Measurements from ENCODE around the gene BCL2A1. TPM values are rescaled to one million over a fixed set of nuclear protein-coding genes. Genes with fewer than 3 reads are reported as not detected.

Gene BCL2A1
- total RNA-seq, 1 experiment from 2014 or later, result 16.9 TPM

DNA sequence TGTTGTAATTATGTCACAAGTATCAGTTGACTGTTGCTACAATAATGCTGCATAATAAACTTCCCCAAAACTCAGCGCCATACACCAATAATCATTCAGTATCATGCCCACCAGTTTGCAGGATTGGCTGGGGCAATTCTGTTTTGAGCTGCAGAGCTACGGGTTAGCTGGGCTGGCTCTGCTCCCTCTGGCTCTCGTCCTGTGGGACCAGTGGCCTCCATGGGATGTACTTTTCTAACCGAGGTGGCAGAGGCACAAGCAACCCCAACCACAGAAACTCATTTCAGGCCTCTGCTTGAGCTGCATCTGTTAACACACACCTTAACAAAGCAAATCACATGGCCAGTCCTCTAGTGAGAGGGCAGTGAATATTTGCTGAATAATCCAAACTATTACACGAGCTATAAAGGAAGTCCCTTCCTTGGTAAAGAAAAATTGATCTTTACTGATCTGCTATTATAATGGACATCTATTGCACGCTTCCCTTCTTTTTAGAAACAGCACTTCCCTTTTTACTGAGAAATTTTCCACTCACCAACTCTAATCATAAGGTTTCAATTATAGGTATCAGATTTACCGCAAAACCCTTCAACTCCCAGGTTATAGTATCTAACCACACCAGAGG, 10.9 kb upstream of the BCL2A1 start:
- Histone ChIP-seq H3K9me2 (replicated peaks; ENCODE audit: low read length) (no peaks in the 10 kb centered on the region), H3K4me2 (ENCODE audit: low read length) (no peak overlapping the region), H3K36me3 (ENCODE audit: low read depth, low read length) (no peaks in the 10 kb centered on the region), H3K27ac (ENCODE audit: low read length) (no peak overlapping the region), H3K27me3 (ENCODE audit: low read length) (no peaks in the 10 kb centered on the region), H4K20me1 (ENCODE audit: low read length) (no peaks in the 10 kb centered on the region), H3F3A (ENCODE audit: low read length, unreplicated experiment) (no peaks in the 10 kb centered on the region), H3K4me1 (ENCODE audit: insufficient read depth, low read length) (no peaks in the 10 kb centered on the region), H3K9me3 (ENCODE audit: low read length) (no peaks in the 10 kb centered on the region), H3K9ac (ENCODE audit: low read length) (no peak overlapping the region), H3K79me2 (ENCODE audit: low read length) (no peaks in the 10 kb centered on the region), H3K4me3 (ENCODE audit: low read length) (no peak overlapping the region), H2AFZ (ENCODE audit: low read length) (no peak overlapping the region)
- CTCF ChIA-PET, result no interaction called here
- intact Hi-C loops (cut with micrococcal nuclease), result no loop called here
- DNase-seq (no peak), ATAC-seq (no peak)
- TF ChIP-seq EZH2phosphoT487 (IDR thresholded peaks at IDR 0.05; ENCODE audit: borderline replicate concordance, low read length) (no peak), CTCF (conservative IDR thresholded peaks at IDR 0.05; ENCODE audit: low read depth, low read length) (no peak), EZH2 (IDR thresholded peaks at IDR 0.05; ENCODE audit: low read length, unreplicated experiment) (no peak)
- POLR2A ChIA-PET (ENCODE audit: unreplicated experiment), result no interaction called here
- no TSS peak for BruUV-seq (replicated peaks)

GRCh38 chr15:79978655-79979514, 7.9 kb upstream of the BCL2A1 start:
- TF ChIP-seq EZH2phosphoT487 (IDR thresholded peaks at IDR 0.05; ENCODE audit: borderline replicate concordance, low read length), result no peak
- TF ChIP-seq CTCF (conservative IDR thresholded peaks at IDR 0.05; ENCODE audit: low read depth, low read length), result no peak
- no peak for TF ChIP-seq EZH2 (IDR thresholded peaks at IDR 0.05; ENCODE audit: low read length, unreplicated experiment)
- Histone ChIP-seq H3K36me3 (ENCODE audit: low read depth, low read length) (no peaks in the 10 kb centered on the region), H3K27ac (ENCODE audit: low read length) (no peak overlapping the region), H3K9me3 (ENCODE audit: low read length) (no peaks in the 10 kb centered on the region), H3K4me3 (ENCODE audit: low read length) (no peak overlapping the region), H2AFZ (ENCODE audit: low read length) (no peak overlapping the region), H3K9me2 (replicated peaks; ENCODE audit: low read length) (no peaks in the 10 kb centered on the region), H3K4me1 (ENCODE audit: insufficient read depth, low read length) (no peaks in the 10 kb centered on the region), H4K20me1 (ENCODE audit: low read length) (no peaks in the 10 kb centered on the region), H3F3A (ENCODE audit: low read length, unreplicated experiment) (no peaks in the 10 kb centered on the region), H3K9ac (ENCODE audit: low read length) (no peak overlapping the region), H3K4me2 (ENCODE audit: low read length) (no peak overlapping the region), H3K79me2 (ENCODE audit: low read length) (no peaks in the 10 kb centered on the region), H3K27me3 (ENCODE audit: low read length) (no peaks in the 10 kb centered on the region)
- DNase-seq, result no peak
- BruUV-seq (replicated peaks), result no TSS peak
- intact Hi-C loops (cut with micrococcal nuclease), result no loop called here
- ATAC-seq, result no peak
- CTCF ChIA-PET, result no interaction called here
- POLR2A ChIA-PET (ENCODE audit: unreplicated experiment), result no interaction called here

DNA sequence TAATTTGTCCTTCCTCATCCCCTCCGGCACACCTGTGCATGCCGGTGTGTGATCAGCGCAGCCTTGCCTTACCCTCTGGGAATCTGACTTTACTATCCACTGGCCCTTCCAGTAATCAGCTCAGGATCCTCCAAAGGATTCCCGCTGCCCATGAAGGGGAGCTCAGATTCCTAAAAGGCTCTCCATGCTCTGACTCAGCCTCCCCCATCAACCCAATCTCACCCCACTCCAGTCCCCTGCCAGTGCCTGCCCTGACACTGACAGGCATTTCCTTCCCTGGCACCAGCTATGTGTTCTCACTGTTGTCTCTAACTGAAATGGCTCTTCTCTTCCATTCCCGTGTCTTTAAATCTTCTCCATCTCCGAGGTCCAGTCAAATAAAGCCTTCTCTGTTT, 7.3 kb upstream of the BCL2A1 start:
- ATAC-seq, result no peak
- H2AFZ ChIP-seq (ENCODE audit: low read length), result no peak overlapping the region
- ChIA-PET POLR2A (ENCODE audit: unreplicated experiment) (no interaction called here), CTCF (no interaction called here)
- no peak overlapping the region for H3K4me2 ChIP-seq (ENCODE audit: low read length)
- TF ChIP-seq CTCF (conservative IDR thresholded peaks at IDR 0.05; ENCODE audit: low read depth, low read length) (no peak), EZH2phosphoT487 (IDR thresholded peaks at IDR 0.05; ENCODE audit: borderline replicate concordance, low read length) (no peak), EZH2 (IDR thresholded peaks at IDR 0.05; ENCODE audit: low read length, unreplicated experiment) (no peak)
- no peak overlapping the region for H3K9ac ChIP-seq (ENCODE audit: low read length)
- H3K4me3 ChIP-seq (ENCODE audit: low read length), result no peak overlapping the region
- no TSS peak for BruUV-seq (replicated peaks)
- H3K27ac ChIP-seq (ENCODE audit: low read length), result no peak overlapping the region
- H3K4me1 ChIP-seq (ENCODE audit: insufficient read depth, low read length), result no peaks in the 10 kb centered on the region
- no peaks in the 10 kb centered on the region for H3K36me3 ChIP-seq (ENCODE audit: low read depth, low read length)
- no peak for DNase-seq
- intact Hi-C loops (cut with micrococcal nuclease), result no loop called here
- H3K9me2 ChIP-seq (replicated peaks; ENCODE audit: low read length), result no peaks in the 10 kb centered on the region
- no peaks in the 10 kb centered on the region for H3F3A ChIP-seq (ENCODE audit: low read length, unreplicated experiment)
- no peaks in the 10 kb centered on the region for H4K20me1 ChIP-seq (ENCODE audit: low read length)
- H3K27me3 ChIP-seq (ENCODE audit: low read length), result no peaks in the 10 kb centered on the region
- H3K79me2 ChIP-seq (ENCODE audit: low read length), result no peaks in the 10 kb centered on the region
- H3K9me3 ChIP-seq (ENCODE audit: low read length), result no peaks in the 10 kb centered on the region
